ENCODE results near the gene BEST2.

BEST2 gene

DNA sequence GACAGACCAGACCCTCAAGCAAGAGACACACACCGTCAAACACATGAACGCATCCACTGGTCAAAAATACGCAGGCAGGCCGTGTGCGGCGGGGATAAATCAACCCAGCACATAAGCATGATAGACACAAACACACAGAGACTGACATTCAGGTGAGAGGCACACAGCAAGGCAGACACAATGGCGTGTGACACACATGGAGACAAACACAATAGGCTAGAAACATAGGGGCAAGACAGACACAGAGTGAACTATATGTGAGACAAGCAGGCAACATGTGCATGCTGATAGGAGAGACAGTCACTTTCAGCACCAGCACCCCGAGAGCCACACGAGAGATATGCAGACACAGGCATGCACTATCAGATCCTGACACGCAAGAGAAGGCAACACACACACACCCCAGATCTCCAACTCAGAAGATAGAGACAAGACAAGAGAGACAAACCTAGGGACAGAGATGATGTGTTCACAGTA is 32.8 kb downstream of the BEST2 start:
- DNase-seq (ENCODE audit: low read depth) = no peak
- no peak overlapping the region for H3K4me3 ChIP-seq (ENCODE audit: low read depth, low read length)

DNA sequence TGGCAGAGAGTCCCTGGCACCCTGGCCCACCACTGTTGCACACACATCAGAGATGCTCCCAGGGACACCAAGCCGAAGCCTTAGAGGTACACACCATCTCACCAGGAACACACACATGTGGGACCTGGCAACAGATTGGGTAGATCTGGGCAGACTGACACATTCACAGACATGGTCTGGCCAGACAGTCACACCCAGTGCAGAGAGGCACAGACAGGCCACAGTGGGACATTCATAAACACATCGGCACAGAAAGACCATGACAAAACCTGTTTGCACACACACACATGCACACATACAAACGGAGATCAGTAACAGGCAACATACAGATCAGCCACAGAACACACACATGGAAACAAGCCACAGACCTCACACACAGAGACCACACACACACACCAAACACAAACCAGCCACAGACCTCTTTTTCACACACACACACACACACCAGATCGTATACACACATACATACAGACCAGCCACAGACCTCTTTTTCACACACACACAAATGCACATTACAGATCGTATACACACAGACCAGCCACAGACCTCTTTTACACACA is 33.4 kb downstream of the BEST2 start:
- H3K4me3 ChIP-seq (ENCODE audit: low read depth, low read length) = no peak overlapping the region
- DNase-seq (ENCODE audit: low read depth) = no peak

DNA sequence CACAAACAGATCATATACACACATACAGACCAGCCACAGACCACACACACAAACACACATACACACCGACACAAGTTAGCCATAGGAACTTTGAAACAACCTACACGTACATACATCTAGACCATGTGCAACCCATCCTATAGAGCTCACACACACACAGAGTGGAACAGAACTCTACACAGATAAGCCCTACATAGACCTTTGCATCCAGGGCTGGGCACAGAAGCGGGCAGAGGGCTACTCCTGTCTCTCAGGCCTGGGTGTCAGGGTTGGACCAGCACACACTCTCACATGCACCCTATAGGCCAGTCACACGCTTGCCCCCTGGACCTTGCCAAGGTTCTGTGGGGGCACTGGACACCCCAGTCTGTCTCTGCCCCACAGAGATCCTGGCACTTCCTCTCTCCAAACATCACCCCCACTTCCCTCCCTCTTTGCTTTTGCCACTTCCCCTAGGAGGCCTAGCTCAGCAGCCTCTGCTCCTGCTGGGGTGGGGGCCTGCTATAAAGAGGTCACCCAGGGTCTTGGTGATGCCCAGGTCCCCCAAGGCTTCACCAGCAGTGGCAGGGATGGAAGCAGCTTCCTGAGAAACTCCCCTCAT is 33.9 kb downstream of the BEST2 start:
- H3K4me3 ChIP-seq (ENCODE audit: low read depth, low read length) = no peak overlapping the region
- DNase-seq (ENCODE audit: low read depth) = no peak

DNA sequence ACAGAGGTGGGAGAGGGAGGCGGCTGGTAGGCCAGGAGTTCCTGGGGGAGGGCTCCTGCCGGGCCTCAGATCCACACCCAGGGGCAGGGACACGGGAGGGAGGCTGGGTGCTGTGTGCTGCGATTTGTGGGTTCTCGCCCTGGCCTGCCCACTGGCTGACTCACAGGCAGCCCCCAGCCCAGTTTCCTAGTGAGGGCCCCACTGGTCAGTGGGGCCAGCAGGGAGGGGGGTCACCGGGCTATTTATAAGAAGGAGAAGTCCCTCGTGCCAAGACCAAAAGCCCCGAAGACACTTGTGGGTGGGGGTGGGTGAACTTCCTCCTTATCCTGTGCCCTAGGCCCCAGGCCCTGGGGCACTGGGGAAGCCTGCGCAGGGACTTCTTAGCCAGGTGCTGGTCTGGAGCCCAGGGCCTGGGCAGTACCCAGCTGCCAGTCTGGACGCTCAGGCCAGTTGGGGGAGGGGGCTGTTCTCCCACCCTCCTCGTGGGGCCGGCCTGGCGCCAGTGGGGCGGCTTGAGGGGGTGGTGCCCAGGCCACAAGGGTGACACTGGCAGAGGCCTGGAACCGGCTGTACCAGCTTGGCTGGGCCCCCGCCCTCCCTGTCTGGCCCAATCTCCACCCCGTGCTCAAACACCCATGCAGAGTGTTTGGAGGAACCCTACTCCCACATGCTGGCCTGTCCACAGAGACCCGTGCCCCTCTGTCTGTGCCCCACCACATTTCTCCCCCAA is 34.7 kb downstream of the BEST2 start:
- no peak overlapping the region for H3K4me3 ChIP-seq (ENCODE audit: low read depth, low read length)
- no peak for DNase-seq (ENCODE audit: low read depth)

DNA sequence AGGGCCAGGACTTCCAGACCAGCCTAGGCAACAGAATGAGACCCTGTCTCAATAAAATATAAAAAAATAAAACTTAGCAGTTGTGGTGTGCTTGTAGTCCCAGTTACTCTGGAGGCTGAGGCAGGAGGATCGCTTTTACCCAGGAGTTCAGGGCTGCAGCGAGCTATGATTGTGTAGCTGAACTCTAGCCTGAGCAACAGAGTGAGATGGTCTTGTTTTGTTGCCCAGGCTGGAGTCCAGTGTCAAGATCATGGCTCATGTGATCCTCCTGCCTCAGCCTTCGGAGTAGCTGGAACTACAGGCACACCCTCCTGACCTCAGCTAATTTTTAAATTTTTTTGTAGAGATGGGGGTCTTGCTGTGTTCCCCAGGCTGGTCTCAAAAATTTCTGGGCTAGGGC is 35.4 kb downstream of the BEST2 start:
- H3K4me3 ChIP-seq (ENCODE audit: low read depth, low read length) = no peak overlapping the region
- DNase-seq (ENCODE audit: low read depth) = no peak

DNA sequence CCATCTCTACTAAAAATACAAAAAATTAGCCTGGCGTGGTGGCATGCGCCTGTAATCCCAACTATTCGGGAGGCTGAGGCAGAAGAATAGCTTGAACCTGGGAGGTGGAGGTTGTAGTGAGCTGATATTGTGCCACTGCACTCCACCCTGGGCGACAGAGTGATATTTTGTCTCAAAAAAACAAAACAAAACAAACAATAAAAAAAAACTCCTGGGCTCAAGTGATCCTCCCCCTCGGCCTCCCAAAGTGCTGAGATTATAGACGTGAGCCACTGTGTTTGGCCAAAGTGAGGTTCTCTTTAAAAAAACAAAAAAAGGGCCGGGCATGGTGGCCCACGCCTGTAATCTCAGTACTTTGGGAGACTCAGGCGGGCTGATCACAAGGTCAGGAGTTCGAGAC is 35.9 kb downstream of the BEST2 start:
- H3K4me3 ChIP-seq (ENCODE audit: low read depth, low read length) = no peak overlapping the region
- no peak for DNase-seq (ENCODE audit: low read depth)

DNA sequence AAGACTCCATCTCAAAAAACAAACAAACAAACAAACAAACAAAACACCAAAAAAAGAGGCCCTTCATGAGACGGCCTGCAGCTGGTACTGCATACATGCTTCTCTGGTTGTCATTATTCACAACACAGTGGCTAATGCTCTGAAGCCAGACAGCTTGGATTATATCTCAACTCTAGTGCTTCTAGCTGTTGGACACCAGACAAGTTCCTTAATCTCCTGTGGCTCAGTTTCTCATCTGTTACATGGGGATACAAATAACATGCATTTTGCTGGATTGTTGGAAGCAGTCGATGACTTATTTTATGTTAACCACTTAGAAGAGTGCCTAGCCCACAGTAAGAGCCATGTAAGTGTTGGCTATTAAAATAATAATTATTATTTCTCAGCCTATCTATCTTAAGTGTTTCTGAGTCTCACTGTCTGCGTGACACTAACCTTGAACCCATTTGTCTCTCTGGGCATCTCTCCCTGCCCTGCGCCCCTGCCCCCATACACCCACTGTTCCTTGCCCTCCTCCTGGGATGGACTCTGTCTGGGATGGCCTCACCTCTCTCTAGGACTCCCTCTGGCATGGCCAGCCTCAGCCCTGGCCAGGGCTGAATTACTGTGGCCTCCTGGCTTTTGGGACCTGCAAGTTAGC is 36.6 kb downstream of the BEST2 start:
- no peak for DNase-seq (ENCODE audit: low read depth)
- H3K4me3 ChIP-seq (ENCODE audit: low read depth, low read length) = no peak overlapping the region

DNA sequence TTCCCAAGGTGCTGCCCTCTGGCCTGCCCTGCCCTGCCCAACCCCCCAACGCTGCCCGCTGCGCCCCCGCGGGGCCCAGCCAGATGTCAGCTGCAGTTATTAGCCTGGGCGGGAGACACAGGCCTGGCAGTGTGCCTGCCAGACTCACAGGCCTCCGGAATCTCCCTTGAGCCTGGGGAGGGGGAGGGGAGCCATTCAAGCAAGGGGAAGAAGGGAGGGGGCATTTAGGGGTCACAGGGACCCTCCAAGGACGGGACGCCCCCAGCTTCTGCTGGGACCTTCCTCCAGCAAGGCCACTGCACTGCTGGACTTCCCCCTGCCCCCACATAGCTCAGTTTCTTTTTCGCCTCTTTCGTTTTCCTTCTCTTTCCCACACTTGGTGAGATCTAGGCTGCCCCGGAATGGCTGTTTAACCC is 37.1 kb downstream of the BEST2 start:
- H3K4me3 ChIP-seq (ENCODE audit: low read depth, low read length) = peak overlapping the region; percentile 90
- no peak for DNase-seq (ENCODE audit: low read depth)

DNA sequence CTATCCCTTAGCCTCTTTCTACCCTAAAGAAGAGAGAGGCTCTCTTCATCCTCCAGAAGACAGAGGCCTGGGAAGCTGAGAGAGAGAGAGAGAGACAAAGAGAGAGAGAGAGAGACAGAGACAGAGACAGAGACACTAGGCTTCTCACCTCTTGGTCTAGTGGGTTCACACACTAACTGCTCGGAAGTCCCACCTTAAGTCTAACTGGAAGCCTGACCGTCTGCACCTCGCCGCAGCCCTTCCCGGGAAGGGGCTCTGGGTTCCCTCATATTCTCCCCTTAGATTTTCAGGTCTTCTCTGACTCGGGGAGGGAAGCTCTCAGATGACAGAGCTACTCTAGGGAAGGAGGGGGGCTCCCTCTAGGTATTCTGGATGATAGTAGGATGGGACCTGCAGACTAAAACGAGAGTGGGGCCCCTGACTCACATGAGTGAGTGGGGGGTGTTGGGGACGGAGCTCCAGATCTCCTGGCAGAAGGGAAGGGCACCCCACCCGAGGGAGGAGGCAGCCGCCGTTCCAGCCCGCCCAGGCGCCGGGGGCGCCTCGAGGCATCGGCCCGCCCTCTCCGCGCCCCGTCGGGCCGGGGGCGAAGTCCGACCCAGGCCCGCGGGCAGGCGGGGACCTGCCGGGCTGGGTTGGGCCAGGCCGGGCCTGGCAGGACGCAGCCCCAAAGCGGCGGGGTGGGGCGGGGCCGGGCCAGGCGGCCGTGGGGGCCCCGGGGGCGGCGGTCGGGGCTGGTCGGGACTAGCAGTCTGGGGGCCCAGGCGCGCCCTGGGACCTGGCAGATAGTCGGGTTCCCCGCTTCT is 37.7 kb downstream of the BEST2 start:
- DNase-seq (ENCODE audit: low read depth) = no peak

DNA sequence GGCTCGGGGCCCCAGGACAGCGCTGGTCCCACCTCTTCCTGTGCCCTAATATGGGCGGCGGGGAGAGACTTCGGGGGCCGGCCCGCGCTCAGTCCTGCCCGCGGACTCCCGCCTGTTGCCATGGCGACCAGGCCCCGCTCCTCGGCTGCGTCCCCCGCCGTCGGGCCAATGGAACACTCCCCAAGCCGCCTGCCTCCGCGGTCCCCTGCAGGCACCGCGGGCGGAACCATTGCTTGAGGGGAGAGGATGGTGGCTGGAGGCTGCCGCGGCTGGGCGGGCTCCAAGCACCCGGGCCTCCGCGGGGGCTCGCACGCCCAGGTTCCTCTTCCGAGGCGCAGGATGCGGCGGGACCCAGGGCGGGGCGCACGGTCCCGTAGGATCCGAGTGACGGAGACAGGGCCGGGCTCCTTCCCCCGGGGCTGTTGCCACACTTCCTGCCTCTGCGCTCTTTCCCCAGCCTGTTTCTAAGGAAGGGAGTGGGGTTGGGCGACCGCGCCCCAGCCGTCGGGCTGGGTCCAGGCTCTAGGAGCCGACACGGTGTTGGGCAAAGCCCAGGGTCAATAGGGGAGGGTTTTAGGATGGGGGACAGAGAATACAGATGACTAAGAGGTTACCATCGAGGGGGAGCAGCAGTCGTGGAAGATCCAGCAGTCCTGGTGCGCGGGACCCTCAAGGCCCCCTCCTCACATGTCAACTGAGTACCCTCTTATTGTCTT is 38.5 kb downstream of the BEST2 start:
- H3K4me3 ChIP-seq (ENCODE audit: low read depth, low read length) = peak overlapping the region; percentile 90
- peak; percentile 88 for DNase-seq (ENCODE audit: low read depth)

More for the DNA sequence above, 37.7 kb downstream of the BEST2 start:
- H3K4me3 ChIP-seq (ENCODE audit: low read depth, low read length) = peak overlapping the region; percentile 90

DNA sequence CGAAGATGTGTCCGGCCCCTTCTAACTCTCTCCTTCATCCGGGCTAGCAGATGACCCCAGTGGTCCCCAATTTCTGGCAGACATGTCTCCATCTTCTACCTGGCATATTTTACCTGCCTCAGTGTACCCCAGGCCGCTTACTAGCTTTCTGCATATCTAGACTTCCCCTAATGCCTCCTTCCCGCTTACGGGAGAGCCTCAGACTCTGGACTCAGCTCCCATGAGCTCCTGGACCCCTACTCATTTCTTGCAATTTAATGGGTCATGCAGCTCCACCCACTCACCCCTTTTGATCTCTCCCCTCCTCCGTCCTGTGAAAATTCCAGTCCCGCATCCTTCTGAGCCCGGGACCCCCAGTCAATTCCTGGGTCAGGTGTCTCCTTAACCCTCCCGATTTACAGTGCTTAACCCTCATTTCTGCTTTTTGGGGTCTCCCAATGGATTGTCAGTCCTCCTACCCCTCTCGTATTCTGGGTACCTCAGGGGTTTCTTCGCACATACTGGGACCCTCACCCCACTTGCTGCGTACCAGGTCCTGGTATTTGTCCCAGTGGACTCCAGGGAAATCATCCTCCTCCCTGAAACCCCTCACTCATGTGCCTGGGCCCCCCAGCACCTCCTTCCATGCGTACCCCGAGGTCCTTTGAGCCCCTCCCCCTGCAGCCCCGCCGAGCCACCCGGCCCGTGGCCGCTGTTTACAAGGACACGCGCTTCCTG is 39.2 kb downstream of the BEST2 start:
- peak overlapping the region; percentile 90 for H3K4me3 ChIP-seq (ENCODE audit: low read depth, low read length)
- no peak for DNase-seq (ENCODE audit: low read depth)

DNA sequence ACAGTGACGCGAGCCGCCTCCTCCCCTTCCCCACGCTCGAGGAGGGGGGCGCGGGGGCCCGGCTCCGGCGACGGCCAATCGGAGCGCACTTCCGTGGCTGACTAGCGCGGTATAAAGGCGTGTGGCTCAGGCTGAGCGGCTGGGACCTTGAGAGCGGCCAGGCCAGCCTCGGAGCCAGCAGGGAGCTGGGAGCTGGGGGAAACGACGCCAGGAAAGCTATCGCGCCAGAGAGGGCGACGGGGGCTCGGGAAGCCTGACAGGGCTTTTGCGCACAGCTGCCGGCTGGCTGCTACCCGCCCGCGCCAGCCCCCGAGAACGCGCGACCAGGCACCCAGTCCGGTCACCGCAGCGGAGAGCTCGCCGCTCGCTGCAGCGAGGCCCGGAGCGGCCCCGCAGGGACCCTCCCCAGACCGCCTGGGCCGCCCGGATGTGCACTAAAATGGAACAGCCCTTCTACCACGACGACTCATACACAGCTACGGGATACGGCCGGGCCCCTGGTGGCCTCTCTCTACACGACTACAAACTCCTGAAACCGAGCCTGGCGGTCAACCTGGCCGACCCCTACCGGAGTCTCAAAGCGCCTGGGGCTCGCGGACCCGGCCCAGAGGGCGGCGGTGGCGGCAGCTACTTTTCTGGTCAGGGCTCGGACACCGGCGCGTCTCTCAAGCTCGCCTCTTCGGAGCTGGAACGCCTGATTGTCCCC is 39.9 kb downstream of the BEST2 start, which contains the start of gene JUNB:
JUNB (plus strand) TSS at position 142 of the 706 bp plus-strand sequence; CDS start at position 428, 286 bp downstream.
- peak within 1 kb of the TSS; percentile 90 for H3K4me3 ChIP-seq (ENCODE audit: low read depth, low read length)
- DNase-seq (ENCODE audit: low read depth) = peak; percentile 91

DNA sequence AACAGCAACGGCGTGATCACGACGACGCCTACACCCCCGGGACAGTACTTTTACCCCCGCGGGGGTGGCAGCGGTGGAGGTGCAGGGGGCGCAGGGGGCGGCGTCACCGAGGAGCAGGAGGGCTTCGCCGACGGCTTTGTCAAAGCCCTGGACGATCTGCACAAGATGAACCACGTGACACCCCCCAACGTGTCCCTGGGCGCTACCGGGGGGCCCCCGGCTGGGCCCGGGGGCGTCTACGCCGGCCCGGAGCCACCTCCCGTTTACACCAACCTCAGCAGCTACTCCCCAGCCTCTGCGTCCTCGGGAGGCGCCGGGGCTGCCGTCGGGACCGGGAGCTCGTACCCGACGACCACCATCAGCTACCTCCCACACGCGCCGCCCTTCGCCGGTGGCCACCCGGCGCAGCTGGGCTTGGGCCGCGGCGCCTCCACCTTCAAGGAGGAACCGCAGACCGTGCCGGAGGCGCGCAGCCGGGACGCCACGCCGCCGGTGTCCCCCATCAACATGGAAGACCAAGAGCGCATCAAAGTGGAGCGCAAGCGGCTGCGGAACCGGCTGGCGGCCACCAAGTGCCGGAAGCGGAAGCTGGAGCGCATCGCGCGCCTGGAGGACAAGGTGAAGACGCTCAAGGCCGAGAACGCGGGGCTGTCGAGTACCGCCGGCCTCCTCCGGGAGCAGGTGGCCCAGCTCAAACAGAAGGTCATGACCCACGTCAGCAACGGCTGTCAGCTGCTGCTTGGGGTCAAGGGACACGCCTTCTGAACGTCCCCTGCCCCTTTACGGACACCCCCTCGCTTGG is 40.7 kb downstream of the BEST2 start:
- DNase-seq (ENCODE audit: low read depth) = no peak

DNA sequence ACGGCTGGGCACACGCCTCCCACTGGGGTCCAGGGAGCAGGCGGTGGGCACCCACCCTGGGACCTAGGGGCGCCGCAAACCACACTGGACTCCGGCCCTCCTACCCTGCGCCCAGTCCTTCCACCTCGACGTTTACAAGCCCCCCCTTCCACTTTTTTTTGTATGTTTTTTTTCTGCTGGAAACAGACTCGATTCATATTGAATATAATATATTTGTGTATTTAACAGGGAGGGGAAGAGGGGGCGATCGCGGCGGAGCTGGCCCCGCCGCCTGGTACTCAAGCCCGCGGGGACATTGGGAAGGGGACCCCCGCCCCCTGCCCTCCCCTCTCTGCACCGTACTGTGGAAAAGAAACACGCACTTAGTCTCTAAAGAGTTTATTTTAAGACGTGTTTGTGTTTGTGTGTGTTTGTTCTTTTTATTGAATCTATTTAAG is 41.3 kb downstream of the BEST2 start:
- DNase-seq (ENCODE audit: low read depth) = no peak
- peak overlapping the region; percentile 90 for H3K4me3 ChIP-seq (ENCODE audit: low read depth, low read length)

More for the DNA sequence above, 40.7 kb downstream of the BEST2 start:
- peak overlapping the region; percentile 90 for H3K4me3 ChIP-seq (ENCODE audit: low read depth, low read length)

DNA sequence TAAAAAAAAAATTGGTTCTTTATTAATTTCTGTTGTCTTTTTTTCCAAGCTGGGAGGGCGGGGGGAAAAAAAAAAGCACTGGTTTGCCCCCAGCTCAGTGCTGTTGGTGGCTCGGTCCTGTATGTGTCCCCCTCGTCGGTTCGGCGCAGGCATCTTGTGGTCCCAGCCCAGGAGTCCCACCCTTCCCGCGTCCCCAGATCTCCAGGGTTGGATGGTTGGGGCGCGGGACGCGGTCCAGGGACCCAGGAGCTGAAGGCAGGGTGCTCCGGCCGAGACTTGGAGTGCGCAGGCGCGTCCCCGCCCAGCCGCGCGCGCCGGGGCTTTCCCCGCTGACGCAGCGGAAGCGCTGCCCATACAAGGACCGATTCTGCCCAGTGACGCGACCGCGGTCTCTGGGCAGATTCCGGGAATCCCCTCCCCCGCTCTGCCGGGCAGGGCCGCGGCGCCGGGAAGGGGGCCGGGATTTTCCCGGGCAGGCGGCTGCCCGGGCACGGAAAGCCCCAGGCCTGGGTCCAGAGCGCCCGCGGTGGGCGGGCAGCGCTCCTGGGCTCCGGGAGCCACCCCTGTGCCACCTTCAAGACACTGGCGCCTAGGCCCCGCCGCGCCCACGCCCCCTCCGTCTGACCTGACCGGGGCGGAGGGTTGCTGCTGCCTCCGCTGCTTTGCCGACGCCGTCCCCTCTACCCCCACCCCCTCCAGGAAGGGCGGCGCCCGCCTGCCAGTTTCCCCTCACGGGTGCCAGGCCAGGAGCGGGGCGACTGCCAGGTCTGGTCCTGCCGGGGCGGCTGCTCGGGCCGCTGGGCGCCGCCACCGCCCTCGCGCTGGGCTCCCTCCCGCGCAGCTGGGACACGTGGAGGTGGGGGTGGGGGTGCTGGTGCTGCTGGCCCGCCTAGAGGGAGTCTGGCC is 42.0 kb downstream of the BEST2 start:
- peak overlapping the region; percentile 90 for H3K4me3 ChIP-seq (ENCODE audit: low read depth, low read length)

More for the DNA sequence above, 42.0 kb downstream of the BEST2 start:
- DNase-seq (ENCODE audit: low read depth) = peak; percentile 76

Data from skeletal muscle cell (primary cell).